Pons (tissue), 1 donor: Measurements from ENCODE around the gene MX2.
"Not testable (repeated sequence)": the region's sequence is repeated elsewhere in the genome, so short reads cannot be mapped to it uniquely, and the experiment has no call there.

Experiments used
- DNase-seq: peaks from one replicate; pipeline ENCODE4 v3.0.0-alpha.2; 2016; ENCODE audit warnings: low spot score

Gene MX2

DNA sequence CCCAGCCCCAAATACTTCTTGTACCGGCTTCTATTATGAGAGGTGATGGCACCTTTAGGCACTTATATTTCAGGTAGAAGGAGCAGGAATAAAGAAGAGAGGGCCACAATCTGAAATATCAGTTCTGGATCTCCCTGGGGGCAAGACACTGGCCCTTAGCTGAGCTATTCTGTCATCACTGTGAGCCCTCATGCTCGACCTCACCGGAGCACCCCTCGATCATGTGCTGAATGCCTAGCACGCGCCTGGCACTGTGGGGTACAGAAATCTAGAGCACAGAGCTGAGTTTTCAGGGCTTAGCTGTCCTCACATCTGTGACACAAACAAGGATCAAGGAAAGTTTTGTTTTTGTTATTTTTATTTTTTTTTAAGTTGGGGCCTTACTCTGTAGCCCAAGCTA lies 56.6 kb downstream of the MX2 start:
- DNase-seq, result no peak

GRCh38 chr21:41418956-41419680 lies 57.3 kb downstream of the MX2 start:
- no peak for DNase-seq

- DNase-seq, result peak; percentile 74
Observed at GRCh38 chr21:41419921-41420862, 58.4 kb downstream of the MX2 start.

DNA sequence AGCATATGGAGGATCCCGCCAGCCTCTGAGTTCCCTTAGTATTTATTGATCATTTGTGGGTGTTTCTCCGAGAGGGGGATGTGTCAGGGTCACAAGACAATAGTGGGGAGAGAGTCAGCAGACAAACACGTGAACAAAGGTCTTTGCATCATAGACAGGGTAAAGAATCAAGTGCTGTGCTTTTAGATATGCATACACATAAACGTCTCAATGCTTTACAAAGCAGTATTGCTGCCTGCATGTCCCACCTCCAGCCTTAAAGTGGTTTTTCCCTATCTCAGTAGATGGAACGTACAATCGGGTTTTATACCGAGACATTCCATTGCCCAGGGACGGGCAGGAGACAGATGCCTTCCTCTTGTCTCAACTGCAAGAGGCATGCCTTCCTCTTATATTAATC lies 59.2 kb downstream of the MX2 start:
- not testable (repeated sequence) for DNase-seq

GRCh38 chr21:41422546-41423304 lies 60.9 kb downstream of the MX2 start:
- DNase-seq, result no peak

GRCh38 chr21:41423305-41423636 lies 61.4 kb downstream of the MX2 start:
- DNase-seq, result not testable (repeated sequence)

DNA sequence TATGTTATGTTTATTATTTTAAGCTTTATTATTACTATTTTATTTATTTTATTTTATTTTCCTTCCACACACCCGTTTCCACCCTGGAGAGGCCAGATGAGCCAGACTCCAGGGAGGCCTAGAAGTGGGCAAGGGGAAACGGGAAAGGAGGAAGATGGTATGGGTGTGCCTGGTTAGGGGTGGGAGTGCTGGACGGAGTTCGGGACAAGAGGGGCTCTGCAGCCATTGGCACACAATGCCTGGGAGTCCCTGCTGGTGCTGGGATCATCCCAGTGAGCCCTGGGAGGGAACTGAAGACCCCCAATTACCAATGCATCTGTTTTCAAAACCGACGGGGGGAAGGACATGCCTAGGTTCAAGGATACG lies 63.7 kb downstream of the MX2 start:
- DNase-seq, result no peak

GRCh38 chr21:41425954-41426675 lies 64.3 kb downstream of the MX2 start, which contains the start of gene MX1:
Gene MX1 (plus strand): TSS chr21:41426239. CDS start chr21:41432071, 5,832 bp downstream.
- peak; percentile 20 for DNase-seq

- DNase-seq, result no peak
Observed at GRCh38 chr21:41426676-41427404, 65.0 kb downstream of the MX2 start.

DNA sequence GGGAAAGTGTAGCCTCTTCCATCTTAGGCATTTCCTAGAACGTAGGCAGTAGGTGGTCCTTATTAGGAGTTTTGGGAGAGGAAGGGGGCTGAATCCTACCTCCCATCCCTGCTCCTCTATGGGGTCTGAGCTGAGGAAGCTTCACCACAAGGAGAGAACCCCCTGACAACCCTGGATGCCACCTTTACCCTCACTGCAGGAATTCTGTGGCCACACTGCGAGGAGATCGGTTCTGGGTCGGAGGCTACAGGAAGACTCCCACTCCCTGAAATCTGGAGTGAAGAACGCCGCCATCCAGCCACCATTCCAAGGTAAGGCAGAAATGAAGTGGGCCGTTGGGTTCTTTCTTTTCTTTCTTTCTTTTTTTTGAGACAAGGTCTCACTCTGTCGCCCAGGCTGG lies 65.7 kb downstream of the MX2 start:
- DNase-seq, result no peak

GRCh38 chr21:41428311-41428710 lies 66.5 kb downstream of the MX2 start:
- no peak for DNase-seq

DNA sequence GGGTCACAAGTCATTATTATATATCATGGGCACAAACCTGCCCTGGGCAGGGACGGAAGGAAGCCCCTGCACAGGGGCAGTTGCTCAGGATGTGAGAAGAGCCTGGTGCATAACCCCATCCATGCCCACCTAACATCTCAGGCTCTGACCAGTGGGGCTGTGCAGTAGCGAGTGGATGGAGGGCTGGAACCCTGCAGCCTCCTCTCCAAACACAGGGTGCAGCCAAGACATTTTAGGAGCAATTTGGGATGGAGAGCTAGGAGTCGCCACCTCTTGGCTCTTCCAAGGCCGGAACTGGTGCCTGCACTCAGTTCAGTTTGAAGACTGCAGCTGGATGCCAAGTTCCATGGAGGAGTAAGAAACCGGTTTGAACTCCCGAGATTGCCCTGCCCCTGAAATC lies 67.0 kb downstream of the MX2 start:
- DNase-seq, result no peak

DNA sequence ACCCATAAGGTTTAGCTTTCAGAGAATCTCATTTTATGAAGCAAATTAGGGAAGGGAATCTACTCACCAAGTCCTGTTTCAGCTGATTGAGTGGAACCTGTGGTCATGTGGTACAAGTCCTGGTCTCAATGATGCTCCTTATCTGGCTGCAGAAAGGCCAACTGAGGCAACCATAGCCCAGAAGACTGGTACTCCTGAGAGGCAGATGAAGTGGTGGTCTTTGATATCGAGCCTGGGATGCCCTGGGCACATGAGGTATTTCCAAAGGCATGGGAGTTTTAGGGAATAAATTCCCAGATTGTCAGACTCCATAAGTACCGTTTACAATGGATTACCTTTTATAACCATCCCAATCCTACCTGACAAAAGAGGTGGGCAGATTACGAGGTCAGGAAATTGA lies 67.5 kb downstream of the MX2 start:
- no peak for DNase-seq

GRCh38 chr21:41429925-41430491 lies 68.2 kb downstream of the MX2 start:
- DNase-seq, result no peak

DNA sequence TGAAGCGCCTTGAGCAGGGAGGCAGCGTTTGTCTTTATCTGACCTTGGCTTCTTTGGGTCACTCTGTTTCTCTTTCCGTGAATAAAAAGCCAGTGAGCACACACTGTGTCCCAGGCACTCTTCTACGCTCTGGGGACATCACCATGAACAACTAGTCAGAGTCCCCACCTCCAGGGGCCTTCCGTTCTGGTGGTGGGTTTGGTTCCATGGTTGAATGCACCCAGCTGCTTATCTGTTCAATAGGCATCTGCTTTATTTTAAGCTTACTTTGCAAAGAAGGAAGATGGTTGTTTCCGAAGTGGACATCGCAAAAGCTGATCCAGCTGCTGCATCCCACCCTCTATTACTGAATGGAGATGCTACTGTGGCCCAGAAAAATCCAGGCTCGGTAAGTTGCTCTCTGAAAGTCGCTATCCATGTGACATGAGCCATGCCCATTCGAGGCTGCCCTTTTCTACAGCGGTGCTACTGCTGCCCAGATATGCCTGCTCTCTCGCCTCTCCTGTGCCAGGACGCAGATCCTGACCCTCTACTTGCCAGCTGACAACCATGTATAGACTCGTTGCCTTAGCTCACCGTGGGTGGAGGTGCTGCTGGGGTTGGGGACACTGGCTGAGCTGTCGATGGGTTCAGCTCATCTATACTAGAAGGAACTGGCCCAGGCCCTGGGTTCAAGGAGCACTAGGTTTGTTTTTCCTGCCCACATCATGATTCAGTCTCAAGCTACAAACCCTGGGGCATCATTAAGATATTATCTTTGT lies 70.1 kb downstream of the MX2 start:
- no peak for DNase-seq

DNA sequence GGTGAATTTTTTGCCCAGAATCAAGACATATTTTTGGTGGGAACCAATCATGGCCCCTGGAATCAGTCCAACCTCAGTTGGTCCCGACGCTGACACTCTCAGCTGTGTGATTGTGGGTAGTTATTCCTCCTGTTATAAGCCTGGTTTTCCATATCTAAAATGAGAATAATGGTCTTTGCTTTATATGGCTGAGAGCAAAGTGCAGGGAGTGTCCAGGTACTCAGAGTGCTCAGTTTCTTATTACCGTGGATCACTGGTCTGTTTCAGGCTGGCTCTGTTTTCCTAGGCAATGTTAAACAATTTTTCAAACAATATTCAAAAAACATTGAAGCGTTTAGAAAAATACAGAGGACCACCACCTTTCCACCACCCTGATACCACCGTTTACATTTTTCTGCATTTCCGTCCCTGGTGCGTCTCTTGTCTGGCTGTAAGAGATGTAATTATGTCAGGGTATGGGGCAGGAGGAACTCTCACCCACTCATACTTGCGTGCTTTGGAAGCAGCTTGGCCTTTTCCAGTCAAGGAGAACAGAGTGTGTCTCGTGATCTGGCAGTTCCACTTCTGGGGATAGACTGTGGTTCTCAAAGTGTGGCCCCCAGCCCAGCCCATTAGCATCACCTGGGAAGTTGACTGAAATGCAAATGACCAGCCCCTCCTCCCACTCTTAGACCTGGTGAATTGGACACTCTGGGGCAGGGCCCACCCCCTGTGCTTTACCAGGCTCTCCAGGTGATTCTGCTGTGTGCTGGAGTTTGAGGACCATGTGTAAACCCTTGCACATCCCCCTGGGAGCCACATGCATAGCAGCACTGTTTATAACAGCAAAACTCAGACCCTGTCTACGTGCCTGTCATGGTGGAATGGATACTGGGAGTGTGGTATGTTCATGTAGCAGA lies 71.0 kb downstream of the MX2 start:
- no peak for DNase-seq

DNA sequence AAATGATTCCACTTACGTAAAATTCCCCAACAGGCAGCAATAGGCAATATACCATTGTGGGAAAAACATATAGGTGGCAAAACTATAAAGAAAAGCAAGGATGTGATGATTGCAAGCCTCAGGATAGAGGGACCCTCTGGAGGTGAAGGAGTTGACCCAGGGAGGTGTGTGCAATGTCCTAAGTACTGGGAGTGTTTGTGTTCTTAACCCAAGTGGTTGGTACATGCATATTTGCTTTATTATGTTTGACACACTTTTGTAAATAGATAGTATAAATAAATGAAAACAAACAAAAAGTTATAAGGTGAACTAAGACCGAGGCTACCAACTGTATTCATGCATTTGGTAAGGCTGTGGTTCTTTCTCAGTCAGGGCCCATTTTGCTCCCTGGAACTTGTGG lies 71.7 kb downstream of the MX2 start:
- DNase-seq, result no peak

- no peak for DNase-seq
Observed at GRCh38 chr21:41435706-41436105, 73.9 kb downstream of the MX2 start.

- no peak for DNase-seq
Observed at GRCh38 chr21:41437729-41438128, 75.9 kb downstream of the MX2 start.
